Measurements from ENCODE around the gene MYO18A. TPM values are rescaled to one million over a fixed set of nuclear protein-coding genes. Genes with fewer than 3 reads are reported as not detected.

Gene MYO18A
- total RNA-seq, 4 donors from 2014 or later: 46.7 to 82.7 (median 64.6) TPM

DNA sequence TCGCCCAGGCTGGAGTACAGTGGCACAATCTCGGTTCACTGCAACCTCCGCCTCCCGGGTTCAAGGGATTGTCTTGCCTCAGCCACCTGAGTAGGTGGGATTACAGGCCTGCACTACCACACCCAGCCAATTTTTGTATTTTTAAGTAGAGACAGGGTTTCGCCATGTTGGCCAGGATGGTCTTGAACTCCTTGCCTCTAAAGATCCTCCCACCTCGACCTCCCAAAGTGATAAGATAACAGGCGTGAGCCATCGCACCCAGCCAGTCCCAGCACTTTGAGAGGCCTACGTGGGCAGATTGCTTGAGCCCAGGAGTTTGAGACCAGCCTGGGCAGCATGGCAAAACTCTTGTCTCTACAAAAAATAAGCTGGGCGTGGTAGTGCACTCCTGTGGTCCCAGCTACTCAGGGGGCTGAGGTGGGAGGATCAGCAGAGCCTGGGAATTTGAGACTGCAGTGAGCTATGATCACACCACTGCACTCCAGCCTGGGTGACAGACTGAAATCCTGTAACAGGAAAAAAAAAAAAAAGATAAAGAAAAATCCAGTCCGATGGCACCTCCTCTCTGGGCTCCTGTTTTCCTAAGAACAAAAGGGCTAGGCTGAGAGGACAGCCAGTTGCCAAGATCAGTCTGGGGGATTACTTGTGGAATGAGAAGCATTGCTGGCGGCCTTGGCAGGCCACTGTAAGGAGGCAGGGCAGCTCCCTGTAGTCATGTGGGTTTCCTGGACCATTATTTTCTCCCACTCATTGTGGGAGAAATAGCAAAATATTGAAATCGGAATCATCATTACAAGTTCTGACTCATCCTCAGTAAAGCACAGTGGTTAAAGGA, 140.2 kb downstream of the MYO18A start:
- H3K27ac ChIP-seq (replicated peaks in 1 of 4): no peak overlapping the region
- no peak for TF ChIP-seq EP300 (IDR thresholded peaks at IDR 0.05)
- TF ChIP-seq POLR2A (IDR thresholded peaks at IDR 0.05; ENCODE audit: low read depth): no peak
- no peak for TF ChIP-seq POLR2AphosphoS5 (IDR thresholded peaks at IDR 0.05)
- TF ChIP-seq, protein P1, sequence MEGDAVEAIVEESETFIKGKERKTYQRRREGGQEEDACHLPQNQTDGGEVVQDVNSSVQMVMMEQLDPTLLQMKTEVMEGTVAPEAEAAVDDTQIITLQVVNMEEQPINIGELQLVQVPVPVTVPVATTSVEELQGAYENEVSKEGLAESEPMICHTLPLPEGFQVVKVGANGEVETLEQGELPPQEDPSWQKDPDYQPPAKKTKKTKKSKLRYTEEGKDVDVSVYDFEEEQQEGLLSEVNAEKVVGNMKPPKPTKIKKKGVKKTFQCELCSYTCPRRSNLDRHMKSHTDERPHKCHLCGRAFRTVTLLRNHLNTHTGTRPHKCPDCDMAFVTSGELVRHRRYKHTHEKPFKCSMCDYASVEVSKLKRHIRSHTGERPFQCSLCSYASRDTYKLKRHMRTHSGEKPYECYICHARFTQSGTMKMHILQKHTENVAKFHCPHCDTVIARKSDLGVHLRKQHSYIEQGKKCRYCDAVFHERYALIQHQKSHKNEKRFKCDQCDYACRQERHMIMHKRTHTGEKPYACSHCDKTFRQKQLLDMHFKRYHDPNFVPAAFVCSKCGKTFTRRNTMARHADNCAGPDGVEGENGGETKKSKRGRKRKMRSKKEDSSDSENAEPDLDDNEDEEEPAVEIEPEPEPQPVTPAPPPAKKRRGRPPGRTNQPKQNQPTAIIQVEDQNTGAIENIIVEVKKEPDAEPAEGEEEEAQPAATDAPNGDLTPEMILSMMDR (IDR thresholded peaks at IDR 0.05): no peak
- intact Hi-C loops (cut with DNase I): no loop called here
- no peak overlapping the region for H3K4me3 ChIP-seq
- no peaks in the 10 kb centered on the region for H3K27me3 ChIP-seq
- H3K4me1 ChIP-seq: peaks cover 6 to 22% (median 15%) of the 10 kb centered on the region in 4 donors
- WGBS: 76% methylated on average over 13 of the region's 13 CpGs
- no peaks in the 10 kb centered on the region for H3K36me3 ChIP-seq
- H3K9me3 ChIP-seq: peaks cover 0 to 8% (median under 1%) of the 10 kb centered on the region in 4 donors
- no peak for DNase-seq (ENCODE audit: extremely low spot score)

DNA sequence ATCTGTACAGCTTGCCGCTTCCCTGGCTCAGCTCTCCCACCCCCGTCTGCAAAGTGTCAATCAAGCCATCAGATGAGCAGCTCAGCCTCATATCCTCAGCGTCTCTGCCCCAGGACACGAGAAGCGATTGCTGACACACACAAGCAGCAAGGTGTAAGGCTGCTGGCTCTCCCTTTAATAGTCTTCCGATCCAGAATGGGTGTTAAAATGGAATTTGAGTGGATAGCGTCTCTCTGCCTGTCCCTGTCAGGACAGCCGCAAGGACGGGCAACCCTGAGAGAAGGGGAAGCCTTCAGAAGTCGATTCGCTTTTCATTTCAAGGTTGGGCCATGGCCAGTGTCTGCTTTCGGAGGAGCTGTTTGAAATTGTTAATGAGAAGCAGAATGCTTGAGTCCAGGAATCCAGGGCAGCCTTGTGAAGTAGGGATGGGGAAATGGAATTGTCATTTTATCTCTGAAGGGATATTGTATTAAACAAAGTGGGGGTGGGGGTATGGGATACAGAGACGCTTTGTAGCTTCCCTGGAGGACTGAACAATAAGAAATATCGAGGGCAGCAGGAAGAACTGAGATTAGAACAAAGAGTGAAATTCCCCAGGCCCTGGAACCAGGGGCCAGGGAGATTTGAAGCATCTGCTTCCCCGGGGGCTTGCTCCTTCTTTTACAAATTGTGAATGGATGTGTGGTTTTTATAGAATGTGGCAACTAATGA, 142.0 kb downstream of the MYO18A start:
- WGBS: 52% methylated on average over 15 of the region's 15 CpGs
- TF ChIP-seq, protein P1 (IDR thresholded peaks at IDR 0.05): no peak
- TF ChIP-seq POLR2AphosphoS5 (IDR thresholded peaks at IDR 0.05) (no peak), EP300 (IDR thresholded peaks at IDR 0.05) (no peak), POLR2A (IDR thresholded peaks at IDR 0.05; ENCODE audit: low read depth) (no peak)
- intact Hi-C loops (cut with DNase I): no loop called here
- H3K27ac ChIP-seq (replicated peaks in 1 of 4): no peak overlapping the region
- no peaks in the 10 kb centered on the region for H3K27me3 ChIP-seq
- H3K36me3 ChIP-seq: no peaks in the 10 kb centered on the region
- no peak overlapping the region for H3K4me3 ChIP-seq
- H3K4me1 ChIP-seq: peaks cover 6 to 21% (median 15%) of the 10 kb centered on the region in 4 donors
- H3K9me3 ChIP-seq: peaks cover 0 to 20% (median 12%) of the 10 kb centered on the region in 4 donors
- DNase-seq (ENCODE audit: extremely low spot score): no peak

DNA sequence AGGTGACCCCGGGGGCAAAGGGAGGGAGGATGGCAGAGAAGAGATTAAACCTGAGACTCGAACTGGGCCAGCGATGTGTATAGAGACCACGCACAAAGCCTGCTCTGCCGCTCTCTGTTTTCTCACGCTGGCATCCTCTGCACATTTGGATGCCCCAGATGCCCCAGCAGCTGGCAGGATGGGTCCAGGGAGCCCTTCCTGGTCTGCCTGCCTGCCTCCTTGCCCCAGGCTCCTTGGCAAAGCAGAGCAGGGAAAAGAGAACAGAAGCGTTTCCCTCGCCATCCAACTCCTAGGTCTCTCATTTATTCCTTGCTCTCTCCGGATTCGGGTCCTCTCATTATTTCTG, 142.5 kb downstream of the MYO18A start:
- Histone ChIP-seq H3K36me3 (no peaks in the 10 kb centered on the region), H3K9me3 (peaks cover 0 to 20% (median 12%) of the 10 kb centered on the region in 4 donors), H3K27ac (replicated peaks in 1 of 4) (no peak overlapping the region), H3K27me3 (no peaks in the 10 kb centered on the region), H3K4me1 (peaks cover 2 to 15% (median 11%) of the 10 kb centered on the region in 4 donors), H3K4me3 (no peak overlapping the region)
- 80% methylated on average over 10 of the region's 10 CpGs for WGBS
- DNase-seq (ENCODE audit: extremely low spot score): no peak
- intact Hi-C loops (cut with DNase I): no loop called here
- TF ChIP-seq EP300 (IDR thresholded peaks at IDR 0.05) (no peak), POLR2A (IDR thresholded peaks at IDR 0.05; ENCODE audit: low read depth) (no peak), POLR2AphosphoS5 (IDR thresholded peaks at IDR 0.05) (no peak)
- TF ChIP-seq, protein P1 (IDR thresholded peaks at IDR 0.05): no peak

DNA sequence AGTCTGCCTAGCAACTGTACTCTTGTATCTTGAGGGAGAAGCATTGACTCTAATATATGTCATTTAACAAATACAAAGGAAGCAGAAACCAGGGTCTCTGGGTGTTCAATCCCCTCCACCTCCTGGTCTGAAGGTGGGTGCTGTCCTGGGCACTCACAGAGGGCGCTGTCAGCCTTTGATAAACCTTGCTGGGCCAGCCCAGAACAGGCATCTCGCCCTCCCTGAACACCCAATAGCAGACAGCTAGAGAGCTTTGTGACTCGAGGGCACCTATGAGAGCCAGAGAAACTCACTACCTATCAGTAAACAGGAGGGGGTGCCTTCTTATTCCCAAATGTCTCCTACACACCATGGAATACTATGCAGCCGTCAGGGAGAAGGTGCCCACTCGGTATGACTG, 143.6 kb downstream of the MYO18A start:
- no peak for DNase-seq (ENCODE audit: extremely low spot score)
- H3K27me3 ChIP-seq: peaks cover 0 to 9% (median 0%) of the 10 kb centered on the region in 4 donors
- TF ChIP-seq, protein P1 (IDR thresholded peaks at IDR 0.05): no peak
- TF ChIP-seq POLR2A (IDR thresholded peaks at IDR 0.05; ENCODE audit: low read depth) (no peak), POLR2AphosphoS5 (IDR thresholded peaks at IDR 0.05) (no peak), EP300 (IDR thresholded peaks at IDR 0.05) (no peak)
- WGBS: 83% methylated on average over 5 of the region's 5 CpGs
- intact Hi-C loops (cut with DNase I): no loop called here
- peaks cover 0 to 12% (median 9%) of the 10 kb centered on the region in 4 donors for H3K4me1 ChIP-seq
- H3K4me3 ChIP-seq: no peak overlapping the region
- H3K9me3 ChIP-seq: peaks cover 0 to 20% (median 12%) of the 10 kb centered on the region in 4 donors
- H3K27ac ChIP-seq (replicated peaks in 1 of 4): no peak overlapping the region
- H3K36me3 ChIP-seq: no peaks in the 10 kb centered on the region

Measured in esophagus muscularis mucosa (tissue), 4 donors.